Fibroblast of gingiva (primary cell): ENCODE data around the gene CDH4.

Experiments
- DNase-seq: peaks from one replicate; pipeline ENCODE4 v3.0.0-alpha.2; 2011; ENCODE audit warnings: low read depth

CDH4 gene

GRCh38 chr20:61735503-61735785 lies 483.4 kb downstream of the CDH4 start:
- no peak for DNase-seq

- DNase-seq = no peak
Measured at GRCh38 chr20:61736001-61736635, 484.1 kb downstream of the CDH4 start.

- no peak for DNase-seq
Measured at GRCh38 chr20:61736751-61737310, 484.8 kb downstream of the CDH4 start.

- no peak for DNase-seq
Measured at GRCh38 chr20:61737346-61737745, 485.3 kb downstream of the CDH4 start.

- DNase-seq = no peak
Measured at GRCh38 chr20:61737812-61738443, 485.9 kb downstream of the CDH4 start.

- DNase-seq = no peak
Measured at GRCh38 chr20:61738601-61739069, 486.6 kb downstream of the CDH4 start.

- DNase-seq = no peak
Measured at GRCh38 chr20:61739086-61739831, 487.2 kb downstream of the CDH4 start.

GRCh38 chr20:61739832-61740118 lies 487.7 kb downstream of the CDH4 start:
- no peak for DNase-seq

GRCh38 chr20:61742097-61742825 lies 490.2 kb downstream of the CDH4 start:
- DNase-seq = no peak

- DNase-seq = no peak
Measured at GRCh38 chr20:61743606-61744005, 491.5 kb downstream of the CDH4 start.

- no peak for DNase-seq
Measured at GRCh38 chr20:61744691-61745396, 492.8 kb downstream of the CDH4 start.

GRCh38 chr20:61745397-61746146 lies 493.5 kb downstream of the CDH4 start:
- no peak for DNase-seq

- DNase-seq = no peak
Measured at GRCh38 chr20:61746147-61746646, 494.1 kb downstream of the CDH4 start.

GRCh38 chr20:61746781-61747180 lies 494.7 kb downstream of the CDH4 start:
- no peak for DNase-seq

- no peak for DNase-seq
Measured at GRCh38 chr20:61748376-61748775, 496.3 kb downstream of the CDH4 start.

- no peak for DNase-seq
Measured at GRCh38 chr20:61749406-61750075, 497.5 kb downstream of the CDH4 start.

- no peak for DNase-seq
Measured at GRCh38 chr20:61750093-61750492, 498.0 kb downstream of the CDH4 start.

- DNase-seq = no peak
Measured at GRCh38 chr20:61752576-61752975, 500.5 kb downstream of the CDH4 start.

- peak; percentile 17 for DNase-seq
Measured at GRCh38 chr20:61753316-61753942, 501.4 kb downstream of the CDH4 start.
